ENCODE measurements around the gene NLRC3. TPM values are rescaled to one million over a fixed set of nuclear protein-coding genes. Genes with fewer than 3 reads are reported as not detected.
"Not testable (repeated sequence)": the region's sequence is repeated elsewhere in the genome, so short reads cannot be mapped to it uniquely, and the experiment has no call there.

NLRC3 gene
- total RNA-seq, 4 donors from 2014 or later = 0.70 to 4.0 (median 1.8) TPM

GRCh38 chr16:3509470-3509928, 67.7 kb downstream of the NLRC3 start:
- intact Hi-C loops (cut with DNase I) = no loop called here
- peaks cover 3 to 99% (median 6%) of the 10 kb centered on the region in 3 donors for H3K36me3 ChIP-seq
- no peak for DNase-seq
- H3K27me3 ChIP-seq = no peaks in the 10 kb centered on the region
- no peaks in the 10 kb centered on the region for H3K9me3 ChIP-seq
- no peak for TF ChIP-seq CTCF (IDR thresholded peaks at IDR 0.05)
- WGBS, 2 donors = 63 to 75% methylated on average over 12 to 13 of the region's 13 CpGs
- peaks cover 0 to 6% (median 0%) of the 10 kb centered on the region in 3 donors for H3K4me1 ChIP-seq
- no peak overlapping the region for H3K27ac ChIP-seq
- no peak overlapping the region for H3K4me3 ChIP-seq

DNA sequence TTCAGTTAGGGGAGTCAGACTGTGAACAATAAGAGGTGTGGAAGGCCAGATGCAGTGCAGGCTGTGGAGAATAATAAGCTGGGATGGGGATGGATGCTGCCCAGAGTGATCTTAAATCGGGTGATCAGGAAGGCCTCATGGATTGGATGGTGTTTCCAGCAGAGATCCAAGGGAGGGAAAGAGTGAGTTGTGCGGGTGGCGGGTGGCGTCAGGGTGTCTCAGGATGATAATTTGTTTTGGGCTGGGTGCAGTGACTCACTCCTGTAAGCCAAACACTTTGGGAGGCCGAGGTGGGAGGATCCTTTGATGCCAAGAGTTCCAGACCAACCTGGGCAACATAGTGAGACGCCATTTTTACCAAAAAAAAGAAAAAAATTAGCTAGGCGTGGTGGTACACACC, 68.5 kb downstream of the NLRC3 start:
- WGBS, 2 donors = 78 to 88% methylated on average over 7 of the region's 7 CpGs
- Histone ChIP-seq H3K4me3 (no peak overlapping the region), H3K36me3 (peaks cover 3 to 92% (median 6%) of the 10 kb centered on the region in 3 donors), H3K27ac (no peak overlapping the region), H3K27me3 (no peaks in the 10 kb centered on the region), H3K9me3 (no peaks in the 10 kb centered on the region), H3K4me1 (peaks cover 0 to 11% (median 3%) of the 10 kb centered on the region in 3 donors)
- no peak for DNase-seq
- intact Hi-C loops (cut with DNase I) = no loop called here
- TF ChIP-seq CTCF (IDR thresholded peaks at IDR 0.05) (no peak), POLR2A (IDR thresholded peaks at IDR 0.05) (no peak)

GRCh38 chr16:3503523-3503922, 73.7 kb downstream of the NLRC3 start:
- H3K27me3 ChIP-seq = no peaks in the 10 kb centered on the region
- intact Hi-C loops (cut with DNase I) = no loop called here
- WGBS, 2 donors = 46 to 51% methylated on average over 6 of the region's 6 CpGs
- H3K9me3 ChIP-seq = no peaks in the 10 kb centered on the region
- TF ChIP-seq POLR2A (IDR thresholded peaks at IDR 0.05) (no peak), CTCF (IDR thresholded peaks at IDR 0.05) (no peak)
- H3K36me3 ChIP-seq = peaks cover 0 to 41% (median 0%) of the 10 kb centered on the region in 3 donors
- DNase-seq = no peak
- H3K27ac ChIP-seq = peak overlapping the region in 2 of 4 donors; percentile 42 to 67
- H3K4me3 ChIP-seq = no peak overlapping the region
- peaks cover 10 to 40% (median 29%) of the 10 kb centered on the region in 3 donors for H3K4me1 ChIP-seq

DNA sequence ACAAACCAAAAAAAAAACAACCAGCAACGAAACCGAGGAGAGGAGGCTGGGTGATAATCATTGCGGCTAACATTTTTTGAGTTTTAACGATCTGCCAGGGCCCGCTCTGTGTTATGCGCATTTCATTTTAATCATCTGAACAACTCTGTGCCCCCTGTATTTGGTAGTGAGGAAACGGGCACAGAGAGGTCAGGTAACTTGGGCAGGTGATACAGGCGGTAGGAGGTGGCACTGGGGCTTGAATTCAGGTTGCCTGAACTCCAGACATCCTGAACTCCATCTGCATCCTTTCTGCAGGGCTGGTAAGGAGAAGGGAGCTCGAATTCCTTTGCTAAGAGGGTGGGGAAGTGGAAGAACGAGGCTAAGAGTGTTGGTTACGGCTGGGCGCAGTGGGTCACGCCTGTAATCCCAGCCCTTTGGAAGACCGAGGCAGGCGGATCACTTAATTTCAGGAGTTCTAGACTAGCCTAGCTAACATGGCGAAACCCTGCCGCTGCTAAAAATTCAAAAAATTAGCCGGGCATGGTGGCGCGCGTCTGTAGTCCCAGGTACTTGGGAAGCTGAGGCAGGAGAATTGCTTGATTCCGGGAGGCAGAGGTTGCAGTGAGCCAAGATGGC, 75.3 kb downstream of the NLRC3 start:
- H3K27me3 ChIP-seq = no peaks in the 10 kb centered on the region
- peak overlapping the region; percentile 69 to 94 (median 86) for H3K4me3 ChIP-seq
- no peak for TF ChIP-seq POLR2A (IDR thresholded peaks at IDR 0.05)
- TF ChIP-seq CTCF (IDR thresholded peaks at IDR 0.05) = no peak
- peaks cover 10 to 40% (median 29%) of the 10 kb centered on the region in 3 donors for H3K4me1 ChIP-seq
- no peak for DNase-seq
- H3K27ac ChIP-seq = peak overlapping the region in 2 of 4 donors; percentile 68 to 81
- no peaks in the 10 kb centered on the region for H3K9me3 ChIP-seq
- WGBS, 2 donors = 83 to 84% methylated on average over 22 of the region's 22 CpGs
- H3K36me3 ChIP-seq = peaks cover 0 to 24% (median 0%) of the 10 kb centered on the region in 3 donors
- intact Hi-C loops (cut with DNase I) = no loop called here

GRCh38 chr16:3501412-3501761, 75.8 kb downstream of the NLRC3 start:
- H3K9me3 ChIP-seq; DNase-seq; intact Hi-C loops (cut with DNase I); H3K27me3 ChIP-seq: not testable (repeated sequence)
- Histone ChIP-seq H3K36me3 (peaks cover 0 to 19% (median 0%) of the 10 kb centered on the region in 3 donors), H3K4me3 (peak overlapping the region; percentile 69 to 94 (median 86)), H3K27ac (peak overlapping the region; percentile 58 to 81 (median 68)), H3K4me1 (peaks cover 10 to 40% (median 29%) of the 10 kb centered on the region in 3 donors)
- WGBS, 2 donors = 21 to 22% methylated on average over 17 to 24 of the region's 24 CpGs

All from esophagus squamous epithelium (tissue), 5 donors.